Measurements from ENCODE around the gene HRAS.

The HRAS gene

DNA sequence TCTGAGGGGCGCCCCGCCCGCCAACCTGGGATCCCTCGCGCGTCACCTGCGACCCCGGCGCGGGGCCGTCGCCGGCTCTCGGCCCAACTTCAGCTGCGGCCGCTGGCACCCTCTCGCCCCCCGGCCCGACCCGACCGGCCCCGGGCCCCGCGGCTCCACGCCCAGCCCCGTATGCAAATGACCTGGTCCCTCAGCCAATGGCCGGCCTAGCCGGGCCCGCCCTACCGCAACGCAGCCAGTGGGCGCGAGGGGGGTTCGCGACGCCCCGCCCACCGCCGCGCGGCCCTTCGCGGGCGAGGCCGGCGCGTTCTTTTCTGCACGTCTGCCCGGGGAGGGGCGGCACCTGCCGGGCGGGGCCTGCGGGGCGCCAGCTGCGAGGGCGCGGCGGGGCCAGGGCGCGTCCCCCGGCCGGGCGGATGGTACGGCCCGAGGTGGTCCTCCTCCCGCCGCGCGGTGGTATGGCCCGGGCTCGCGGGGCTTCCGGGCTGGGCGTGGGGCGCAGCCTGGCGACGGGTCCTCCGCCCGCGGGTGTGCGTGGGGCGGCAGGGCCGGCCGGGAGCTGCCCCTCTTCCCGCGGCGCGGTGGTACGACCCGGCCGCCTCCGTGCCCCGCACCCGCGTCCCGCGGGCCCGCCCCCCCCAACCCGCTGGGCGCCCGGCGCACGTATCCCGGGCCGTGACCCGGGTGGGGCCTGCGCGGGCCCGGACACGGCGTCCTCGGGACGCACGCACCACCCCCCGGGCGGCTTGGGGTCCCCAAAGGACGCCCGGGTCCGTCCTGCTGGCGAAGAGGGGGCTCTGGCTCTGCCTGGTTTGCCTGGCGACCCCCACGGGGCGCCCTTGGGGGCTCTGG is 33.2 kb upstream of the HRAS start:
- Histone ChIP-seq H3K36me3 (ENCODE audit: insufficient read depth, low read length) (no peaks in the 10 kb centered on the region), H3K79me2 (ENCODE audit: insufficient read depth, low read length) (peaks cover 38% of the 10 kb centered on the region; the same call in 1 of the 2 replicates), H3F3A (ENCODE audit: low read depth) (no peaks in the 10 kb centered on the region), H3K9ac (ENCODE audit: low read depth, low read length, poor library complexity, severe bottlenecking) (peak overlapping the region; percentile 93), H3K27me3 (ENCODE audit: insufficient read depth, low read length, poor library complexity, severe bottlenecking) (no peaks in the 10 kb centered on the region), H2AFZ (ENCODE audit: low read length) (0 out of 2 replicates have a peak overlapping the region, but pooled peaks have one; percentile 49), H3K4me3 (ENCODE audit: low read length, poor library complexity, severe bottlenecking) (peak overlapping the region; percentile 98), H3K4me2 (ENCODE audit: low read depth, low read length, poor library complexity, severe bottlenecking) (peak overlapping the region; percentile 99), H3K9me3 (ENCODE audit: insufficient read depth, low read depth, low read length) (no peaks in the 10 kb centered on the region), H3K9me2 (replicated peaks; ENCODE audit: low read depth, low read length) (no peaks in the 10 kb centered on the region), H3K4me1 (ENCODE audit: insufficient read depth, low read length, poor library complexity, severe bottlenecking) (peaks cover 28% of the 10 kb centered on the region), H4K20me1 (ENCODE audit: insufficient read depth, low read length, poor library complexity, severe bottlenecking) (peaks cover 13% of the 10 kb centered on the region)
- TF ChIP-seq, protein P1, sequence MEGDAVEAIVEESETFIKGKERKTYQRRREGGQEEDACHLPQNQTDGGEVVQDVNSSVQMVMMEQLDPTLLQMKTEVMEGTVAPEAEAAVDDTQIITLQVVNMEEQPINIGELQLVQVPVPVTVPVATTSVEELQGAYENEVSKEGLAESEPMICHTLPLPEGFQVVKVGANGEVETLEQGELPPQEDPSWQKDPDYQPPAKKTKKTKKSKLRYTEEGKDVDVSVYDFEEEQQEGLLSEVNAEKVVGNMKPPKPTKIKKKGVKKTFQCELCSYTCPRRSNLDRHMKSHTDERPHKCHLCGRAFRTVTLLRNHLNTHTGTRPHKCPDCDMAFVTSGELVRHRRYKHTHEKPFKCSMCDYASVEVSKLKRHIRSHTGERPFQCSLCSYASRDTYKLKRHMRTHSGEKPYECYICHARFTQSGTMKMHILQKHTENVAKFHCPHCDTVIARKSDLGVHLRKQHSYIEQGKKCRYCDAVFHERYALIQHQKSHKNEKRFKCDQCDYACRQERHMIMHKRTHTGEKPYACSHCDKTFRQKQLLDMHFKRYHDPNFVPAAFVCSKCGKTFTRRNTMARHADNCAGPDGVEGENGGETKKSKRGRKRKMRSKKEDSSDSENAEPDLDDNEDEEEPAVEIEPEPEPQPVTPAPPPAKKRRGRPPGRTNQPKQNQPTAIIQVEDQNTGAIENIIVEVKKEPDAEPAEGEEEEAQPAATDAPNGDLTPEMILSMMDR (conservative IDR thresholded peaks at IDR 0.05; ENCODE audit: low read length), result no peak
- no peak for TF ChIP-seq EZH2phosphoT487 (IDR thresholded peaks at IDR 0.05; ENCODE audit: borderline replicate concordance)

DNA sequence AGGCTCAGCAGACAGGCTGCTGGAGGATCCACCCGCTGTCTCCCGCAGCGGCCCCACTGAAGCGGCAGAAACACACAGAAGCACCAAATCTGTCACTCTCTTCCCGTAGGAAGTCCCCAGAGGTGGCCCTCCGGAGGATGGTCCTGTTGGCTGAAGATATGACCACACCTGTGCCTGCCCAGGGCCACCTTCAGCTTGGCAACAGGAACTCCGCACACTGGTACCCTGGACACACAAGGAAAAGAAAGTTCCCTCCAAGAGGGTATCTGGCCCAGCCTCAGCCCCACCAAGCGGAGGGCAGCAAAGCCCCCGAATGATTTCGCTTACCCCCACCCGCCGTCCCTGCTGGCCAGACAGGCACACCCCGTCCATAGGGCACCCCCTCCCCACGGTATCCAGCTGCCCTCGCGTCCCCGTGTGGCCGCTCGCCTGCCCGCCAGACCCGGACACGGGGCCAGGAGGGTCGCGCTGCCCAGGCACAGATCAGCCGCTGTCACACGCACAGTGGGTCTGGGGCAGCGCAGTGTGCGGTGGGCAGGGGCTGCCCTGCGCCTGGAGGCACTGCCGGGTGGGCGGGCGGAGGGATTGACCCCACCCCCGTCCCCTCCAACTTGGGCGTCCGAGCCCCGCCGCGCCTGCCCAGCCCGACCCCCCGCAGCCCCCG is 32.4 kb upstream of the HRAS start:
- Histone ChIP-seq H2AFZ (ENCODE audit: low read length) (no peak overlapping the region), H3K9me2 (replicated peaks; ENCODE audit: low read depth, low read length) (no peaks in the 10 kb centered on the region), H3K9me3 (ENCODE audit: insufficient read depth, low read depth, low read length) (no peaks in the 10 kb centered on the region), H3K36me3 (ENCODE audit: insufficient read depth, low read length) (no peaks in the 10 kb centered on the region), H3K4me1 (ENCODE audit: insufficient read depth, low read length, poor library complexity, severe bottlenecking) (peaks cover 28% of the 10 kb centered on the region), H3F3A (ENCODE audit: low read depth) (no peaks in the 10 kb centered on the region), H3K9ac (ENCODE audit: low read depth, low read length, poor library complexity, severe bottlenecking) (peak overlapping the region; percentile 80), H3K4me3 (ENCODE audit: low read length, poor library complexity, severe bottlenecking) (peak overlapping the region; percentile 98), H4K20me1 (ENCODE audit: insufficient read depth, low read length, poor library complexity, severe bottlenecking) (peaks cover 16% of the 10 kb centered on the region), H3K27me3 (ENCODE audit: insufficient read depth, low read length, poor library complexity, severe bottlenecking) (no peaks in the 10 kb centered on the region), H3K4me2 (ENCODE audit: low read depth, low read length, poor library complexity, severe bottlenecking) (peak overlapping the region; percentile 99), H3K79me2 (ENCODE audit: insufficient read depth, low read length) (peaks cover 38% of the 10 kb centered on the region; the same call in 1 of the 2 replicates)
- TF ChIP-seq, protein P1 (conservative IDR thresholded peaks at IDR 0.05; ENCODE audit: low read length), result no peak
- TF ChIP-seq EZH2phosphoT487 (IDR thresholded peaks at IDR 0.05; ENCODE audit: borderline replicate concordance), result no peak

DNA sequence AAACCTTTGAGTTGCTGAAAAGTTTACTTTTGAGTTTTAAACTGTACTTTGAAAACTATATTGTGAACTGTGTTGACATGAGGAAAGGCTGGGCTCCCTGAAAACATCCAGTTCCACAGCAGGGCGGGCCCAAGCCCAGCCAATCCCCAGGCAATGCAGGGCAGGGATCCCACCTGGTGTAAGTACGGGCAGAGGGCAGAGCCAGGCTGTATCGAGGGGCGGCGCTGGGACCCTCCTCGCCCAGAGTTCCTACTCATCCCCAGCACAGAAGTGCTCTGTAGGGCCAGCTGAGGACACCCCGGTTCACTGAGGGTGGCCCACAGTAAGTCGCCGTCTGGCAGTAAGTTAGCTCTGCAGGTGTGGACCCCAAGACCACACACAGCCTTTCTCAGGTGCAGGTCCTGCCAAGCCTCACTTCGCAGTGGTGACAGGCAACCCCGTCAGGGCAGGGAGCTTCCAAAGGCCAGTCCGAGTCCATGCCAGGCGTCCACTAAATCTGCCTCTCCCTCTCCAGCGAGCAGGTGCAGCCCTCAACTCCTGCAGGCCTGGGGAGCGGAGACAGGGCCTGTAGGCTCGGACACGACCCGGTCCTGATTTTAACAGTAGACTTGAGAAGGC is 31.7 kb upstream of the HRAS start:
- Histone ChIP-seq H3K9me2 (replicated peaks; ENCODE audit: low read depth, low read length) (no peaks in the 10 kb centered on the region), H3K4me1 (ENCODE audit: insufficient read depth, low read length, poor library complexity, severe bottlenecking) (peaks cover 30% of the 10 kb centered on the region), H3K4me2 (ENCODE audit: low read depth, low read length, poor library complexity, severe bottlenecking) (peak overlapping the region; percentile 99), H4K20me1 (ENCODE audit: insufficient read depth, low read length, poor library complexity, severe bottlenecking) (peaks cover 18% of the 10 kb centered on the region), H3K27me3 (ENCODE audit: insufficient read depth, low read length, poor library complexity, severe bottlenecking) (no peaks in the 10 kb centered on the region), H3K79me2 (ENCODE audit: insufficient read depth, low read length) (peaks cover 38% of the 10 kb centered on the region; the same call in 1 of the 2 replicates), H3K4me3 (ENCODE audit: low read length, poor library complexity, severe bottlenecking) (peak overlapping the region; percentile 98), H2AFZ (ENCODE audit: low read length) (no peak overlapping the region), H3K9me3 (ENCODE audit: insufficient read depth, low read depth, low read length) (no peaks in the 10 kb centered on the region), H3K36me3 (ENCODE audit: insufficient read depth, low read length) (no peaks in the 10 kb centered on the region), H3K9ac (ENCODE audit: low read depth, low read length, poor library complexity, severe bottlenecking) (peak overlapping the region; percentile 80), H3F3A (ENCODE audit: low read depth) (no peaks in the 10 kb centered on the region)
- TF ChIP-seq, protein P1 (conservative IDR thresholded peaks at IDR 0.05; ENCODE audit: low read length), result no peak
- TF ChIP-seq EZH2phosphoT487 (IDR thresholded peaks at IDR 0.05; ENCODE audit: borderline replicate concordance), result no peak
